ENCODE measurements around the gene TAPBPL.
"Not testable (repeated sequence)": the region's sequence is repeated elsewhere in the genome, so short reads cannot be mapped to it uniquely, and the experiment has no call there.

Gene TAPBPL

DNA sequence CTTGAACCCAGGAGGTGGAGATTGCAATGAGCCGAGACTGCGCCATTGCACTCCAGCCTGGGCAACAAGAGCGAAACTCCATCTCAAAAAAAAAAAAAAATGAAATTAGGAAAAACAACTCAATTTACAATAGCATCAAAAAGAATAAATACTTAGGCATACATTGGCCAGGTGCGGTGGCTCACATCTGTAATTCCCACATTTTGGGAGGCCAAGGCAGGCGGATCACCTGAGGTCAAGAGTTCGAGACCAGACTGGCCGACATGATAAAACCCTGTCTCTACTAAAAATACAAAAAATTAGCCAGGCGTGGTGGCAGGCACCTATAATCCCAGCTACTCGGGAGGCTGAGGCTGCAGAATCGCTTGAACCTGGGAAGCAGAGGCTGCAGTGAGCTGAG, 24.0 kb upstream of the TAPBPL start:
- H3K9me3 Mint-ChIP-seq; H3K4me3 Mint-ChIP-seq; H3K36me3 Mint-ChIP-seq (ENCODE audit: low read depth); H3K27me3 Mint-ChIP-seq (ENCODE audit: low read depth): not testable (repeated sequence)
- H3K4me1 Mint-ChIP-seq (ENCODE audit: low read depth): peaks cover 54% of the 10 kb centered on the region
- peak overlapping the region; percentile 93 for H3K27ac Mint-ChIP-seq

- H3K27ac Mint-ChIP-seq: no peak overlapping the region
- no peak overlapping the region for H3K4me3 Mint-ChIP-seq
- peaks cover 55% of the 10 kb centered on the region for H3K4me1 Mint-ChIP-seq (ENCODE audit: low read depth)
- H3K27me3 Mint-ChIP-seq (ENCODE audit: low read depth): no peaks in the 10 kb centered on the region
- H3K36me3 Mint-ChIP-seq (ENCODE audit: low read depth): no peaks in the 10 kb centered on the region
- no peaks in the 10 kb centered on the region for H3K9me3 Mint-ChIP-seq
Measured at GRCh38 chr12:6428326-6428725, 23.5 kb upstream of the TAPBPL start.

GRCh38 chr12:6430124-6430989, 21.5 kb upstream of the TAPBPL start:
- Mint-ChIP-seq H3K9me3 (no peaks in the 10 kb centered on the region), H3K4me1 (ENCODE audit: low read depth) (peaks cover 56% of the 10 kb centered on the region), H3K36me3 (ENCODE audit: low read depth) (no peaks in the 10 kb centered on the region), H3K27me3 (ENCODE audit: low read depth) (no peaks in the 10 kb centered on the region), H3K4me3 (peak overlapping the region; percentile 25), H3K27ac (peak overlapping the region; percentile 77)

GRCh38 chr12:6432991-6433390, 18.9 kb upstream of the TAPBPL start:
- H3K4me3 Mint-ChIP-seq: no peak overlapping the region
- peaks cover 41% of the 10 kb centered on the region for H3K4me1 Mint-ChIP-seq (ENCODE audit: low read depth)
- no peaks in the 10 kb centered on the region for H3K9me3 Mint-ChIP-seq
- peak overlapping the region; percentile 83 for H3K27ac Mint-ChIP-seq
- no peaks in the 10 kb centered on the region for H3K27me3 Mint-ChIP-seq (ENCODE audit: low read depth)
- H3K36me3 Mint-ChIP-seq (ENCODE audit: low read depth): no peaks in the 10 kb centered on the region

DNA sequence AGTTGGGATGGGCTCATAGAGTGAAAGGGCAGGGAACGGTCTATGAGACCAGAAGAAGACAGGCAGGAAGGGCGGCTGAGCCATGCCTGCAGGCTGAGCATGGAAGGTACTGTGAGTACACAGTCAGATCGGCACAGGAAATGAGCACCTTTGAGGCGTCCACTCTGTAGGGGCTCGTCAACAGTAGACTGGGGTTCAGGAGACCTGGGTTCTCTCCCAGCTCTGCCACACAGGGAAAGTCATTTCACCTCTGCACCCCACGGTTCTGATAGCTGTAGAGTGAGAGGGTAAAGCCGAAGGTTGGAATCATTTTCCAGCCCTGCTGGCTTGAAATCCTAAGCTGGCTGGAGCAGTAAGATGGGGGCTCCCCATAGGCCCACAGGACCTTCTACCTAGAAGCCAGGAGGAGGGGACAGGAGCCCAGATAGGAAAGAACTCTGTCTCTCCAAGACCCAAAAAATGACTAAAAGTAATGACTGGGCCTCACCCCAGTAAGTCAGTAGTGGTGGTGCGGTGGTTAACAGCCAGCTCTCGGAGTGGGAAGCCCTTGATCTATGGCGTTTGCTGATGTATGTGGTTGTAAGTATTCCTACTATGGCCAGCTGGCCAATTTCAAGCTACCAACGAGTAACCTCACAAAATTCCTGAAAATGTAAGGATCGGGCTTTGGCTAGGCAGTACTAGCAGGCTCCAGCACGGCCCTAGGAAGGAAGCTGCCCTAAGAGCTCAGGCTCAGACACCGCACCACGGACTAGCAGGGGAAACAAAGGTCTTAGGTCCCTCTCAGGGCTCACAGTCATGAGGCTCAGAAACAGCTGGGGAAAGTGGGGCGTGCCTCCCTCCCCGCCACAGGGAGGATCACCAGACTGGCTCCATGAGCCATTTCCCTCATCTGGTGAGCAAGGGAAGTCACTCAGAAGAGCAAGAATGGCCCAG, 17.4 kb upstream of the TAPBPL start:
- no peaks in the 10 kb centered on the region for H3K36me3 Mint-ChIP-seq (ENCODE audit: low read depth)
- peak overlapping the region; percentile 90 for H3K27ac Mint-ChIP-seq
- H3K9me3 Mint-ChIP-seq: no peaks in the 10 kb centered on the region
- peaks cover 37% of the 10 kb centered on the region for H3K4me1 Mint-ChIP-seq (ENCODE audit: low read depth)
- H3K27me3 Mint-ChIP-seq (ENCODE audit: low read depth): no peaks in the 10 kb centered on the region
- H3K4me3 Mint-ChIP-seq: peak overlapping the region; percentile 35

DNA sequence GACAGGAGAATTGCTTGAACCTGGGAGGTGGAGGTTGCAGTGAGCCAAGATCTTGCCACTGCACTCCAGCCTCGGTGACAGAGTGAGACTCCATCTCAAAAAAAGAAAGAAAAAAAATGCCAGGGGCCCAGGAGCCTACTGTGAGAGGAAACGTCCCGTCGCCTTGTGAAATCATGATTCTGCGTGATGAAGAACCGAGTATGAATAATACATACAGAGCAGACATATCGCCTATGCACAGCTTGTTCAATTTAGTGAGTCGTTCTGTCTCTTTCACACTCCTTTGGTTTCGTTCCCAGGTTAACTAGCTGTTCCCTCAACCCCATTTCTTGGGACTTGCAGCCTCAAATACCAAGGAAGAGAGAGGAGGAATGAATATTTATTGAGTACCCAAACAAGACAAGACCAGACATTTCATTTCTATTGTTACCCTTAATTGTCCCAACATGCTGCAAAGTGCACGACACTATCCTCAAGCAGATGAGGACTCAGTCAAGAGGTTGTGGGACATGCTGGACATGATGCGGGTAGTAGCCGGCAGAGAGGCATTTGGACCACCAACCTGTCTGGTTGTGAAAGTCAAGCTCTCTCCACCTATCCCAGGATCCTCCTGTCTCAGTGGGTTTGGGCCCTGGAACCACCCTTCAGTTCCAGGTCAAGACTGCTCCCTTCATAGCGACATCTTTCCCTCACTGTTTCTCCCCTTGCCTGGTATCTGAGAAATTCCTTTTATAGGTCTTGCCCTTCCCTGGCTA, 15.7 kb upstream of the TAPBPL start:
- H3K36me3 Mint-ChIP-seq (ENCODE audit: low read depth): no peaks in the 10 kb centered on the region
- no peak overlapping the region for H3K27ac Mint-ChIP-seq
- no peaks in the 10 kb centered on the region for H3K27me3 Mint-ChIP-seq (ENCODE audit: low read depth)
- H3K4me1 Mint-ChIP-seq (ENCODE audit: low read depth): peaks cover 25% of the 10 kb centered on the region
- H3K9me3 Mint-ChIP-seq: no peaks in the 10 kb centered on the region
- no peak overlapping the region for H3K4me3 Mint-ChIP-seq

DNA sequence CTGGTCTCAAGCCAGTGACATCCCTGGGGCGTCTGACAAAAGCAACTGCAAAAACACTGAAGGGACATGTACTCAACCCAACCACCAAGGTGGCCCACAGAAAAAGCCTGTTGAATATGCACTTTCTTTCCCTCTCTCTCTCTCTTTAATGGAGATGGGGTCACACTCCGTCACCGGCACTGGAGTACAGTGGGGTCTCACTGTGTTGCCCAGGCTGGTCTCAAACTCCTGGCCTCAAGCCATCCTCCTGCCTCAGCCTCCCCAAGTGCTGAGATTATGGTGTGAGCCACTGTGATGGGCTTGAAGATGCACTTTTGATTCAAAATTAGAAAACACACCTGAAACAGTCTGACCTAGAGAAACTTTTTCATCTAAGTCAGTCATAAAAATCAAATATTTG, 14.3 kb upstream of the TAPBPL start:
- no peak overlapping the region for H3K4me3 Mint-ChIP-seq
- no peak overlapping the region for H3K27ac Mint-ChIP-seq
- peaks cover 20% of the 10 kb centered on the region for H3K4me1 Mint-ChIP-seq (ENCODE audit: low read depth)
- no peaks in the 10 kb centered on the region for H3K27me3 Mint-ChIP-seq (ENCODE audit: low read depth)
- H3K9me3 Mint-ChIP-seq: no peaks in the 10 kb centered on the region
- no peaks in the 10 kb centered on the region for H3K36me3 Mint-ChIP-seq (ENCODE audit: low read depth)

- no peak overlapping the region for H3K4me3 Mint-ChIP-seq
- peaks cover 21% of the 10 kb centered on the region for H3K4me1 Mint-ChIP-seq (ENCODE audit: low read depth)
- H3K27ac Mint-ChIP-seq: no peak overlapping the region
Measured at GRCh38 chr12:6438345-6438744, 13.5 kb upstream of the TAPBPL start.

GRCh38 chr12:6440391-6440790, 11.5 kb upstream of the TAPBPL start:
- Mint-ChIP-seq H3K9me3 (no peaks in the 10 kb centered on the region), H3K4me3 (no peak overlapping the region), H3K27me3 (ENCODE audit: low read depth) (no peaks in the 10 kb centered on the region), H3K36me3 (ENCODE audit: low read depth) (peaks cover 7% of the 10 kb centered on the region), H3K4me1 (ENCODE audit: low read depth) (peaks cover 24% of the 10 kb centered on the region), H3K27ac (no peak overlapping the region)

More at GRCh38 chr12:6438345-6438744, 13.5 kb upstream of the TAPBPL start:
- Mint-ChIP-seq H3K9me3 (no peaks in the 10 kb centered on the region), H3K36me3 (ENCODE audit: low read depth) (no peaks in the 10 kb centered on the region), H3K27me3 (ENCODE audit: low read depth) (no peaks in the 10 kb centered on the region)

DNA sequence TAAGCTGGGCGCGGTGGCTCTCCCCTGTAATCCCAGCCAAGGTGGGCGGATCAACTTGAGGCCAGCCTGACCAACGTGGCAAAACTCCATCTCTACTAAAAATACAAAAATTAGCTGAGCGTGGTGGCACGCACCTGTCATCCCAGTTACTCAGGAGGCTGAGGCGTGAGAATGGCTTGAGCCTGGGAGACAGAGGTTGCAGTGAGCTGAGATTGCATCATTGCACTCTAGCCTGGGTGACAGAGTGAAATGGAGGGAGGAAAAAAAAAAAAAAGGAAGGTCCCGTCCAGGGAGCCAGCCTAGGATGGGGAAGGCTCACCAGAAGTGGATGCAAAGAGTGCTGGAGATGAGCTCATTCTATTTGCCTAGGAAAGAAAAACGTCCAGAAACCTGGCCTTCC, 9.0 kb upstream of the TAPBPL start:
- Mint-ChIP-seq H3K36me3 (ENCODE audit: low read depth) (peaks cover 23% of the 10 kb centered on the region), H3K27me3 (ENCODE audit: low read depth) (no peaks in the 10 kb centered on the region), H3K4me1 (ENCODE audit: low read depth) (peaks cover 45% of the 10 kb centered on the region), H3K9me3 (no peaks in the 10 kb centered on the region), H3K4me3 (no peak overlapping the region), H3K27ac (peak overlapping the region; percentile 87)

- H3K4me1 Mint-ChIP-seq (ENCODE audit: low read depth): peaks cover 51% of the 10 kb centered on the region
Measured at GRCh38 chr12:6443361-6443983, 8.4 kb upstream of the TAPBPL start.

GRCh38 chr12:6444031-6444430, 7.8 kb upstream of the TAPBPL start:
- Mint-ChIP-seq H3K27me3 (ENCODE audit: low read depth) (no peaks in the 10 kb centered on the region), H3K27ac (peak overlapping the region; percentile 88), H3K4me1 (ENCODE audit: low read depth) (peaks cover 51% of the 10 kb centered on the region), H3K36me3 (ENCODE audit: low read depth) (peaks cover 28% of the 10 kb centered on the region), H3K9me3 (no peaks in the 10 kb centered on the region), H3K4me3 (peak overlapping the region; percentile 81)

More at GRCh38 chr12:6443361-6443983, 8.4 kb upstream of the TAPBPL start:
- peak overlapping the region; percentile 81 for H3K4me3 Mint-ChIP-seq
- H3K27me3 Mint-ChIP-seq (ENCODE audit: low read depth): no peaks in the 10 kb centered on the region
- peaks cover 28% of the 10 kb centered on the region for H3K36me3 Mint-ChIP-seq (ENCODE audit: low read depth)
- peak overlapping the region; percentile 87 for H3K27ac Mint-ChIP-seq
- no peaks in the 10 kb centered on the region for H3K9me3 Mint-ChIP-seq

DNA sequence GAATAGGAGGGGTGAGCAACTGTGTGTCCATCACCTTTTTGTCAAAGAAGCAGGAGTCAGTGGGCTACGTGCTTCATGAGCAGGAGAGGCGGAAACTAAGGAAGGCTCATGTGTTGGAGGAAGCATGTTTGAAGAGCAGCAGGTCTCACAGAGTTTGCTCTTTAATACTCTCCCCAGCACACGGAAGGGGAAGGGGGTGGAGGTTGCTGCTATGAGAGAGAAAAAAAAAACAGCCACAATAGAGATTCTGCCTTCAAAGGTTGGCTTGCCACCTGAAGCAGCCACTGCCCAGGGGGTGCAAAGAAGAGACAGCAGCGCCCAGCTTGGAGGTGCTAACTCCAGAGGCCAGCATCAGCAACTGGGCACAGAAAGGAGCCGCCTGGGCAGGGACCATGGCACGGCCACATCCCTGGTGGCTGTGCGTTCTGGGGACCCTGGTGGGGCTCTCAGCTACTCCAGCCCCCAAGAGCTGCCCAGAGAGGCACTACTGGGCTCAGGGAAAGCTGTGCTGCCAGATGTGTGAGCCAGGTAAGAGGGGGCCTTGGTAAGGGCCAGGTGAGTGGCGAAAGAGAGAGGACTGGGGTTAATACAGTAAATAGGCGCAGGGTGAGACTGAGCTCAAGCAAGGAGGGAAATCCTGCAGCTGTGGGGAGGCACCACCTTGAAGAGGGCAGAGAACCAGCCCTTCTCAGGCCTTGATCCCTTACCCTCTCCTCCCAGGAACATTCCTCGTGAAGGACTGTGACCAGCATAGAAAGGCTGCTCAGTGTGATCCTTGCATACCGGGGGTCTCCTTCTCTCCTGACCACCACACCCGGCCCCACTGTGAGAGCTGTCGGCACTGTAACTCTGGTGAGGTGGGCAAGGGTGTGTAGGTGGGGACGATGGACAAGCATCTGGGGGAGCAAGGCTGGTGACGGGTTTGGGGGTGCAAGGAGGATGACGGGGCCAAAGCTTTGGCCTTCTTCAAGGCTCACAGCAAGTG, 6.8 kb upstream of the TAPBPL start, which contains the start of gene CD27:
CD27 (plus strand) TSS at position 252 of the 985 bp plus-strand sequence; CDS start at position 393, 141 bp downstream.
- Mint-ChIP-seq H3K27ac (peak within 1 kb of the TSS; percentile 88), H3K9me3 (no peaks in the 10 kb centered on the region), H3K27me3 (ENCODE audit: low read depth) (no peaks in the 10 kb centered on the region), H3K4me3 (peak within 1 kb of the TSS; percentile 93), H3K36me3 (ENCODE audit: low read depth) (peaks cover 28% of the 10 kb centered on the region), H3K4me1 (ENCODE audit: low read depth) (peaks cover 51% of the 10 kb centered on the region)

Data from T-helper 1 cell treated with Interleukin-12 subunit alpha and Interleukin-12 subunit beta and Interleukin-4 antibody, amounts not matched to agents 30 μg/mL and 1 μg/mL, for 36 hours (primary cell).